A549 (cell line): ENCODE measurements around the gene C4orf46. TPM values are rescaled to one million over a fixed set of nuclear protein-coding genes. Genes with fewer than 3 reads are reported as not detected.

Source experiments
- ATAC-seq, 2 experiments: fragments of 200-7000 bp in 1 of 2; fragments of >200 bp in 1 of 2; cut with Nextera tagmentation in 1 of 2; cut with Tn5 transposase in 1 of 2; 3 replicates each; pipeline versions ENCODE4 v1.8.0 to v1.9.1; 2018 to 2020; ENCODE audit warnings: mild to moderate bottlenecking in 1 of 2, moderate library complexity in 1 of 2
- CTCF ChIA-PET: fragments of 300-600 bp; sonication (Branson Sonifier 250); formaldehyde crosslinking; extraction: SDS; loops from one replicate; lab custom pipeline; 2021; ENCODE audit warnings: antibody characterized with exemption, inconsistent platforms; lab: Yijun Ruan, JAX
- POLR2A ChIA-PET: fragments of 350-600 bp; formaldehyde crosslinking; extraction: SDS; loops from one replicate; lab custom pipeline; 2021; ENCODE audit warnings: antibody characterized with exemption, inconsistent platforms; lab: Yijun Ruan, JAX
- DNase-seq, 2 experiments: peaks; one replicate each; pipeline versions ENCODE4 v3.0.0 to v3.0.0-alpha.2; 2011 to 2016; ENCODE audit warnings: low read depth in 1 of 2, low spot score in 1 of 2
- FAIRE-seq: peaks from 2 replicates; lab custom pipeline; 2011; peaks lifted over from hg19 to GRCh38; lab: Jason Lieb, UNC
- H3K27ac ChIP-seq, 2 experiments: fragments of >200 bp; sonication (Bioruptor Twin); formaldehyde crosslinking; 3 replicates each; pipeline ENCODE4 v1.5.1; 2016 to 2017
- H3K4me1 ChIP-seq: fragments of >200 bp; sonication (Bioruptor Twin); formaldehyde crosslinking; 3 replicates; pipeline ENCODE4 v1.6.1; 2016
- H3K4me2 ChIP-seq: fragments of >200 bp; sonication (Bioruptor Twin); formaldehyde crosslinking; 3 replicates; pipeline ENCODE4 v1.6.1; 2016
- H3K4me3 ChIP-seq: fragments of >200 bp; sonication (Bioruptor Twin); formaldehyde crosslinking; 3 replicates; pipeline ENCODE4 v1.5.1; 2016
- H3K9me3 ChIP-seq: fragments of >200 bp; sonication (Bioruptor Twin); formaldehyde crosslinking; 3 replicates; pipeline ENCODE4 v1.6.1; 2016
- BHLHE40 ChIP-seq: IDR thresholded peaks from 2 replicates; pipeline ENCODE4 v1.6.1; 2012; ENCODE audit warnings: low read depth, low read length, inconsistent platforms
- CBX2 ChIP-seq: fragments of 200-600 bp; sonication (generic); IDR thresholded peaks from 2 replicates; pipeline ENCODE4 v1.6.1; 2016; ENCODE audit warnings: low read depth, mild to moderate bottlenecking, borderline replicate concordance
- CBX8 ChIP-seq: fragments of 200-600 bp; sonication (generic); IDR thresholded peaks from 2 replicates; pipeline ENCODE4 v1.6.1; 2016
- CHD2 ChIP-seq: fragments of 150-350 bp; IDR thresholded peaks from 2 replicates; pipeline ENCODE4 v1.6.1; 2014; ENCODE audit warnings: low read length; ENCODE audit not compliant: partially characterized antibody
- CHD4 ChIP-seq: fragments of 200-600 bp; sonication (generic); IDR thresholded peaks from 2 replicates; pipeline ENCODE4 v1.6.1; 2016; ENCODE audit warnings: antibody characterized with exemption, mild to moderate bottlenecking, borderline replicate concordance
- CTCF ChIP-seq: fragments of >200 bp; sonication (Bioruptor Twin); formaldehyde crosslinking; IDR thresholded peaks from 3 replicates; pipeline ENCODE4 v1.5.1; 2016
- E2F6 ChIP-seq: IDR thresholded peaks from 2 replicates; pipeline ENCODE4 v1.6.1; 2012; ENCODE audit warnings: low read depth, borderline replicate concordance
- EHF ChIP-seq: fragments of 250-450 bp; sonication (Bioruptor Pico); IDR thresholded peaks from 2 replicates; pipeline ENCODE4 v1.5.0; 2020; ENCODE audit warnings: mild to moderate bottlenecking
- EHMT2 ChIP-seq: fragments of 200-600 bp; sonication (generic); IDR thresholded peaks from 2 replicates; pipeline ENCODE4 v1.6.1; 2016; ENCODE audit warnings: antibody characterized with exemption, low read depth, mild to moderate bottlenecking, moderate library complexity
- ELK1 ChIP-seq: fragments of 150-350 bp; IDR thresholded peaks from 2 replicates; pipeline ENCODE4 v1.6.1; 2014; ENCODE audit warnings: low read depth, mild to moderate bottlenecking, low read length
- ESRRA ChIP-seq: fragments of 150-350 bp; IDR thresholded peaks from 2 replicates; pipeline ENCODE4 v1.6.1; 2014; ENCODE audit warnings: mild to moderate bottlenecking, low read length, borderline replicate concordance
- FOSB ChIP-seq: fragments of 250-450 bp; sonication (Bioruptor Pico); IDR thresholded peaks from 2 replicates; pipeline ENCODE4 v1.5.0; 2020; ENCODE audit warnings: mild to moderate bottlenecking, moderate library complexity
- GATA3 ChIP-seq: IDR thresholded peaks from 2 replicates; pipeline ENCODE4 v1.6.1; 2012; ENCODE audit warnings: borderline replicate concordance
- HMGXB4 ChIP-seq: fragments of 250-450 bp; sonication (Bioruptor Pico); IDR thresholded peaks from 2 replicates; pipeline ENCODE4 v1.5.0; 2021; ENCODE audit warnings: mild to moderate bottlenecking, moderate library complexity, borderline replicate concordance
- HOXB5 ChIP-seq: fragments of 250-450 bp; sonication (Bioruptor Pico); IDR thresholded peaks from 2 replicates; pipeline ENCODE4 v1.5.0; 2020; ENCODE audit warnings: mild to moderate bottlenecking, moderate library complexity
- JUN ChIP-seq, 2 experiments: fragments of >200 bp; sonication (Bioruptor Twin); formaldehyde crosslinking; IDR thresholded peaks; 2 replicates in 1 of 2; 3 replicates in 1 of 2; pipeline ENCODE4 v1.6.1; 2016 to 2017
- KDM1A ChIP-seq: fragments of 200-600 bp; sonication (generic); IDR thresholded peaks from 2 replicates; pipeline ENCODE4 v1.6.1; 2016; ENCODE audit warnings: low read depth, mild to moderate bottlenecking
- MAFK ChIP-seq: fragments of 450-650 bp; IDR thresholded peaks from 2 replicates; pipeline ENCODE4 v1.6.1; 2014; ENCODE audit not compliant: partially characterized antibody
- MAZ ChIP-seq: fragments of 150-350 bp; IDR thresholded peaks from 2 replicates; pipeline ENCODE4 v1.6.1; 2014; ENCODE audit warnings: antibody characterized with exemption, low read depth, low read length, borderline replicate concordance
- MYC ChIP-seq: IDR thresholded peaks from 2 replicates; pipeline ENCODE4 v1.6.1; 2012; ENCODE audit warnings: mild to moderate bottlenecking, inconsistent platforms, low read length, improper control_type of control experiment, borderline replicate concordance
- NFE2L2 ChIP-seq: fragments of 150-350 bp; conservative IDR thresholded peaks from 2 replicates; pipeline ENCODE4 v1.6.1; 2014; ENCODE audit warnings: low read length
- PBX3 ChIP-seq: IDR thresholded peaks from 2 replicates; pipeline ENCODE4 v1.6.1; 2012
- POLR2AphosphoS2 ChIP-seq: conservative IDR thresholded peaks from 2 replicates; pipeline ENCODE4 v1.6.1; 2012; ENCODE audit warnings: low read length, improper control_type of control experiment, inconsistent platforms
- RAD21 ChIP-seq, 2 experiments: fragments of >200 bp in 1 of 2; sonication (Bioruptor Twin) in 1 of 2; formaldehyde crosslinking in 1 of 2; IDR thresholded peaks in 1 of 2; conservative IDR thresholded peaks in 1 of 2; 2 replicates in 1 of 2; 3 replicates in 1 of 2; pipeline ENCODE4 v1.6.1; 2012 to 2018; ENCODE audit warnings: inconsistent platforms in 1 of 2
- RARB ChIP-seq: fragments of 250-450 bp; sonication (Bioruptor Pico); IDR thresholded peaks from 2 replicates; pipeline ENCODE4 v1.8.0; 2021; ENCODE audit warnings: mild to moderate bottlenecking, moderate library complexity
- ZC3H11A ChIP-seq: fragments of 450-650 bp; IDR thresholded peaks from 2 replicates; pipeline ENCODE4 v1.6.1; 2014; ENCODE audit warnings: antibody characterized with exemption, mild to moderate bottlenecking
- ZFP36 ChIP-seq: fragments of 450-650 bp; IDR thresholded peaks from 2 replicates; pipeline ENCODE4 v1.6.1; 2014; ENCODE audit warnings: borderline replicate concordance; ENCODE audit not compliant: partially characterized antibody
- WGBS: methylation state at CpG from one replicate; pipeline ENCODE4 v1.1.6; 2017; ENCODE audit errors: missing lambda C conversion rate; 5-methylcytosine and 5-hydroxymethylcytosine counted together
- polyA plus RNA-seq, 4 experiments: library from polyadenylated mRNA; depleted of rRNA in 3 of 4; stranded (reverse); fragments of >200 nt; fragmentation: RNase III in 1 of 4; extraction: RNeasy Plus Mini Kit Qiagen cat#74134 plus additional on column Dnase treatment in 1 of 4; gene quantifications; 2 replicates in 3 of 4; 3 replicates in 1 of 4; pipeline ENCODE4 v1.2.3, GENCODE V29; 2011 to 2017

C4orf46 gene
- polyA plus RNA-seq, 2 of the 4 experiments (the other 2 are of a cell fraction), result 10.7 to 23.7 TPM

- CTCF ChIA-PET, result no interaction called here
- Histone ChIP-seq H3K9me3 (no peaks in the 10 kb centered on the region), H3K4me3 (no peak overlapping the region), H3K4me2 (no peak overlapping the region), H3K4me1 (no peaks in the 10 kb centered on the region), H3K27ac (no peak overlapping the region)
- TF ChIP-seq PBX3 (no peak), JUN (IDR thresholded peaks at IDR 0.05) (no peak), ZFP36 (no peak), EHMT2 (no peak), MAZ (no peak), HMGXB4 (CRISPR knock-in tag) (no peak), CHD4 (no peak), CHD2 (no peak), ELK1 (no peak), GATA3 (no peak), POLR2AphosphoS2 (no peak), ZC3H11A (no peak), MAFK (no peak)
- 65% methylated on average over 1 of the region's 1 CpG for WGBS
- ATAC-seq (no peak), FAIRE-seq (no peak), DNase-seq (no peak)
- POLR2A ChIA-PET, result no interaction called here
These were observed 15.2 kb downstream of the C4orf46 start for GRCh38 chr4:158656439-158656838.

GRCh38 chr4:158652920-158653319 is 18.8 kb downstream of the C4orf46 start:
- 25% methylated on average over 2 of the region's 2 CpGs for WGBS
- Histone ChIP-seq H3K4me1 (no peaks in the 10 kb centered on the region), H3K4me2 (peak overlapping the region; percentile 67), H3K27ac (no peak overlapping the region), H3K9me3 (no peaks in the 10 kb centered on the region), H3K4me3 (no peak overlapping the region)
- CTCF ChIA-PET, result no interaction called here
- no peak for DNase-seq
- ATAC-seq, result no peak
- no peak for FAIRE-seq
- POLR2A ChIA-PET, result no interaction called here
- no peak for TF ChIP-seq RAD21 (conservative IDR thresholded peaks at IDR 0.05 in 1 of 2, IDR thresholded peaks at IDR 0.05 in 1 of 2)
- TF ChIP-seq MYC, result no peak
- no peak for TF ChIP-seq FOSB (CRISPR knock-in tag)
- no peak for TF ChIP-seq CBX8
- TF ChIP-seq MAZ, result no peak
- no peak for TF ChIP-seq CBX2
- no peak for TF ChIP-seq CTCF
- no peak for TF ChIP-seq NFE2L2
- TF ChIP-seq RARB (CRISPR knock-in tag), result no peak
- TF ChIP-seq KDM1A, result no peak
- TF ChIP-seq EHMT2, result no peak
- TF ChIP-seq BHLHE40, result no peak
- no peak for TF ChIP-seq POLR2AphosphoS2
- TF ChIP-seq E2F6, result no peak
- TF ChIP-seq EHF, result no peak
- TF ChIP-seq HOXB5 (CRISPR knock-in tag), result no peak
- no peak for TF ChIP-seq ESRRA
- TF ChIP-seq CHD4, result no peak
